PC-3 (cell line): ENCODE measurements around the gene EFCAB6. TPM values are rescaled to one million over a fixed set of nuclear protein-coding genes. Genes with fewer than 3 reads are reported as not detected.

Experiments used
- ATAC-seq: fragments of 200-7000 bp; cut with Tn5 transposase; 2 replicates; pipeline ENCODE4 v1.9.1; 2020; ENCODE audit warnings: mild to moderate bottlenecking, moderate library complexity
- BruUV-seq: library from RNA; stranded (reverse); fragments of 400-500 nt; replicated peaks from 2 replicates; lab custom pipeline; 2021; lab: Mats Ljungman, UMichigan
- CTCF ChIA-PET: fragments of 300-600 bp; sonication (Branson Sonifier 250); formaldehyde crosslinking; loops from one replicate; lab custom pipeline; 2022; ENCODE audit warnings: antibody characterized with exemption; lab: Charles Lee
- POLR2A ChIA-PET: fragments of 300-600 bp; sonication (Branson Sonifier 250); formaldehyde crosslinking; loops from one replicate; lab custom pipeline; 2022; ENCODE audit warnings: antibody characterized with exemption; ENCODE audit not compliant: unreplicated experiment; lab: Charles Lee
- DNase-seq: peaks from one replicate; pipeline ENCODE4 v3.0.0-alpha.2; 2015
- H2AFZ ChIP-seq: fragments of 300-600 bp; sonication (generic); 2 replicates; pipeline ENCODE4 v1.6.0; 2016; ENCODE audit warnings: antibody characterized with exemption, low read length
- H3F3A ChIP-seq: fragments of 300-600 bp; sonication (generic); one replicate; pipeline ENCODE4 v1.6.0; 2017; ENCODE audit warnings: antibody characterized with exemption, low read length, control low read depth, mild to moderate bottlenecking; ENCODE audit not compliant: unreplicated experiment
- H3K27ac ChIP-seq: fragments of 300-600 bp; sonication (generic); 2 replicates; pipeline ENCODE4 v1.5.1; 2016; ENCODE audit warnings: mild to moderate bottlenecking, low read length
- H3K27me3 ChIP-seq: fragments of 300-600 bp; sonication (generic); 2 replicates; pipeline ENCODE4 v1.6.1; 2016; ENCODE audit warnings: low read length, mixed read lengths
- H3K36me3 ChIP-seq: fragments of 300-600 bp; sonication (generic); 2 replicates; pipeline ENCODE4 v1.6.1; 2016; ENCODE audit warnings: low read depth, mixed run types, low read length, mixed read lengths
- H3K4me1 ChIP-seq: fragments of 300-600 bp; sonication (generic); 2 replicates; pipeline ENCODE4 v1.5.1; 2016; ENCODE audit warnings: low read length; ENCODE audit not compliant: insufficient read depth
- H3K4me2 ChIP-seq: fragments of 300-600 bp; sonication (generic); 2 replicates; pipeline ENCODE4 v1.6.0; 2016; ENCODE audit warnings: low read length
- H3K4me3 ChIP-seq: fragments of 300-600 bp; sonication (generic); 2 replicates; pipeline ENCODE4 v1.5.1; 2016; ENCODE audit warnings: mild to moderate bottlenecking, low read length, mixed read lengths
- H3K79me2 ChIP-seq: fragments of 300-600 bp; sonication (generic); 2 replicates; pipeline ENCODE4 v1.6.1; 2017; ENCODE audit warnings: low read length, mixed read lengths
- H3K9ac ChIP-seq: fragments of 300-600 bp; sonication (generic); 2 replicates; pipeline ENCODE4 v1.6.0; 2016; ENCODE audit warnings: mild to moderate bottlenecking, low read length
- H3K9me2 ChIP-seq: fragments of 300-600 bp; sonication (generic); replicated peaks from 2 replicates; pipeline ENCODE4 v1.6.1; 2016; ENCODE audit warnings: mixed run types, low read length, mixed read lengths
- H3K9me3 ChIP-seq: fragments of 300-600 bp; sonication (generic); 2 replicates; pipeline ENCODE4 v1.6.1; 2016; ENCODE audit warnings: low read length, mixed read lengths
- H4K20me1 ChIP-seq: fragments of 300-600 bp; sonication (generic); 2 replicates; pipeline ENCODE4 v1.6.1; 2016; ENCODE audit warnings: low read length, mixed read lengths
- EZH2 ChIP-seq: fragments of 300-600 bp; sonication (generic); IDR thresholded peaks from one replicate; pipeline ENCODE4 v1.6.1; 2017; ENCODE audit warnings: antibody characterized with exemption, mild to moderate bottlenecking, low read length; ENCODE audit not compliant: unreplicated experiment
- EZH2phosphoT487 ChIP-seq: fragments of 300-600 bp; sonication (generic); IDR thresholded peaks from 2 replicates; pipeline ENCODE4 v1.6.1; 2018; ENCODE audit warnings: mild to moderate bottlenecking, antibody characterized with exemption, low read length, borderline replicate concordance
- intact Hi-C: fragments of 100-400 bp; cut with micrococcal nuclease; formaldehyde crosslinking; loops from 2 replicates; pipeline ENCODE4 v1.9.0; 2023
- total RNA-seq: library from RNA; depleted of rRNA; stranded (reverse); fragments of >200 nt; gene quantifications from 2 replicates; pipeline ENCODE4 v1.2.3, GENCODE V29; 2014
- TF ChIP-seq, protein P1 (sequence below): fragments of 300-600 bp; sonication (generic); conservative IDR thresholded peaks from 2 replicates; pipeline ENCODE4 v1.5.1; 2017; ENCODE audit warnings: antibody characterized with exemption, low read depth, mild to moderate bottlenecking, low read length

EFCAB6 gene
- total RNA-seq, 1 experiment from 2014 or later = 0.07 TPM

DNA sequence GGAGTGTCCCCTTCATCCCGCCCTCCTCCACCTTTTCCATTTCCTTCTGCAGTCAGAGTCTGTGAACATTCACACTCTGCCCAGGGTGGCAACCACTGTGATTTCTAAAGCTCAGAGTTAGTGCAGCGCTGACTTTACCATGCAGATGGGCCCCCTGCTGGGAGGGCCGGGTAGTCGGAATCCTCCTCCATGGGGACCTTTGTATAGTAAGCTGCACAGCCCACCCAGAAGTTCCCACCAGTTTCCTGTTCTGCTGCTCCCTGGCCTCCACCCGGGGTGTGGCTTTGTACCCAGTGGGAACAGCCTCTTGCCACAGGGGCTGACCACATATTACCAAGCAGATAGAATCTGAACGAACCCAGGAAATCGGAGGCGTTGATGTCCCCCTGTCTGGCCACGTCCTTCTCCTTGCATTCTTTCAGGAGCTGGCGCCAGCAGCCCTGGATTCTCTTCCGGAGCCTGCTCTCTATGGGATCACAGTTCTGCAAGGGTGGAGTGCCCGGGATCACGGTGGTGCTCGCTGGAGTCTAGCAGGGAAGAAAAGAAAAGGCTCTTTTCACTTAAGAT is 275.0 kb downstream of the EFCAB6 start:
- CTCF ChIA-PET = interaction anchor here (0.5 to 0.6 kb wide), 2 partner anchors 95 to 289 kb away, joined by 3 to 4 read pairs; no protein-coding TSS in a partner anchor
- Histone ChIP-seq H2AFZ (no peak overlapping the region), H3K79me2 (no peaks in the 10 kb centered on the region), H3K9me3 (no peaks in the 10 kb centered on the region), H3K9ac (no peak overlapping the region), H3K9me2 (no peaks in the 10 kb centered on the region), H3K27ac (no peak overlapping the region), H3F3A (no peaks in the 10 kb centered on the region), H3K4me2 (no peak overlapping the region), H3K27me3 (peaks cover 22% of the 10 kb centered on the region; the same call in 1 of the 2 replicates), H3K4me1 (no peaks in the 10 kb centered on the region), H3K36me3 (no peaks in the 10 kb centered on the region), H3K4me3 (no peak overlapping the region), H4K20me1 (no peaks in the 10 kb centered on the region)
- BruUV-seq = no TSS peak
- intact Hi-C loops = no loop called here
- ATAC-seq = peak; percentile 51; the same call in 1 of the 2 replicates
- TF ChIP-seq EZH2phosphoT487 = no peak
- TF ChIP-seq, protein P1, sequence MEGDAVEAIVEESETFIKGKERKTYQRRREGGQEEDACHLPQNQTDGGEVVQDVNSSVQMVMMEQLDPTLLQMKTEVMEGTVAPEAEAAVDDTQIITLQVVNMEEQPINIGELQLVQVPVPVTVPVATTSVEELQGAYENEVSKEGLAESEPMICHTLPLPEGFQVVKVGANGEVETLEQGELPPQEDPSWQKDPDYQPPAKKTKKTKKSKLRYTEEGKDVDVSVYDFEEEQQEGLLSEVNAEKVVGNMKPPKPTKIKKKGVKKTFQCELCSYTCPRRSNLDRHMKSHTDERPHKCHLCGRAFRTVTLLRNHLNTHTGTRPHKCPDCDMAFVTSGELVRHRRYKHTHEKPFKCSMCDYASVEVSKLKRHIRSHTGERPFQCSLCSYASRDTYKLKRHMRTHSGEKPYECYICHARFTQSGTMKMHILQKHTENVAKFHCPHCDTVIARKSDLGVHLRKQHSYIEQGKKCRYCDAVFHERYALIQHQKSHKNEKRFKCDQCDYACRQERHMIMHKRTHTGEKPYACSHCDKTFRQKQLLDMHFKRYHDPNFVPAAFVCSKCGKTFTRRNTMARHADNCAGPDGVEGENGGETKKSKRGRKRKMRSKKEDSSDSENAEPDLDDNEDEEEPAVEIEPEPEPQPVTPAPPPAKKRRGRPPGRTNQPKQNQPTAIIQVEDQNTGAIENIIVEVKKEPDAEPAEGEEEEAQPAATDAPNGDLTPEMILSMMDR = peak; percentile 60
- DNase-seq = peak; percentile 39
- POLR2A ChIA-PET = no interaction called here

DNA sequence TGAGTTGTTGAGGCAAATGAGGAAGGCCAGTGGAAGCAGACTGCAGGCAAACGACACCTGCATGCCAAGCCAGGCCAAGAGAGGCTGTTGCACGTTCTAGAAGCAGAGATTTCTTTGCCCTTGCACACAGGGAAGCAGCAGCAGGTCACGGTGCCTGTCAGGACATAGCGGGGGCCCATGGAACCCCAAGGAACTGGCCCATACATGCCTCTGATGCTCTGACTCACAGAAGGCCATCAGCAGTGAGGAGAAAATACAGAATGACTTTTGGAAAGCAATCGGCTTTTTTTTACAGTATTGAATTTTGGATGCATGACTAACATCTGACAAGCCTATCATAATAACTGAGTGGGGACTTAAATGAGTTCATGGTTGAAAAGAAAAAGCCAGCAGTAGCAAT is 276.4 kb downstream of the EFCAB6 start:
- H3K27me3 ChIP-seq = peaks cover 12% of the 10 kb centered on the region; the same call in 1 of the 2 replicates
- POLR2A ChIA-PET = no interaction called here
- H3K27ac ChIP-seq = no peak overlapping the region
- intact Hi-C loops = no loop called here
- H3F3A ChIP-seq = no peaks in the 10 kb centered on the region
- no peaks in the 10 kb centered on the region for H3K4me1 ChIP-seq
- H2AFZ ChIP-seq = no peak overlapping the region
- TF ChIP-seq, protein P1 = no peak
- TF ChIP-seq EZH2 (no peak), EZH2phosphoT487 (no peak)
- no peaks in the 10 kb centered on the region for H4K20me1 ChIP-seq
- ATAC-seq (no peak), DNase-seq (no peak)
- no peaks in the 10 kb centered on the region for H3K9me3 ChIP-seq
- H3K36me3 ChIP-seq = no peaks in the 10 kb centered on the region
- no peaks in the 10 kb centered on the region for H3K9me2 ChIP-seq
- H3K4me3 ChIP-seq = no peak overlapping the region
- no TSS peak for BruUV-seq
- H3K4me2 ChIP-seq = no peak overlapping the region
- no peak overlapping the region for H3K9ac ChIP-seq
- CTCF ChIA-PET = no interaction called here
- H3K79me2 ChIP-seq = no peaks in the 10 kb centered on the region

DNA sequence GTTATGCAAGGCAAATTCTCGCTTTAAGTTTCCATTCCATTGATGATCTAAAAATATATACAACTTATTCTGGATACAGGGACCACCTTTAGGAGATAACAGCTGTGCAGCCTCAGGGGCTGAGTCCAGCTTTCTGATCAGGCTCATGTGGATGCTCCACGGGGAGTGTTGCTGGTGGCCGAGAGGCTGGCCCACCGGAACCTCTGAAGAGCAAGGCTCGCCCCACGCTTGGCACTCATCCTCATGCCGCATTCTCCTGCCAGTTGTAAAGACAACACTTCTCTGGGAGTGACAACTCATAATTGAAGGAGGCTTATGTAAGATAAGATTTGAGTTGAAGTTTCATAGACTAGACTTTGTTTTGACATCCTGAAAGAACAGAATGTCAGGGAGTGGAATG is 276.8 kb downstream of the EFCAB6 start:
- intact Hi-C loops = no loop called here

More for the DNA sequence above, 276.8 kb downstream of the EFCAB6 start:
- ChIA-PET POLR2A (no interaction called here), CTCF (no interaction called here)
- Histone ChIP-seq H3K4me1 (no peaks in the 10 kb centered on the region), H3K4me3 (no peak overlapping the region), H3K27ac (no peak overlapping the region), H3K9me3 (no peaks in the 10 kb centered on the region), H3K36me3 (no peaks in the 10 kb centered on the region), H4K20me1 (no peaks in the 10 kb centered on the region), H2AFZ (no peak overlapping the region), H3K9ac (no peak overlapping the region), H3K79me2 (no peaks in the 10 kb centered on the region), H3K4me2 (no peak overlapping the region), H3F3A (no peaks in the 10 kb centered on the region), H3K9me2 (no peaks in the 10 kb centered on the region), H3K27me3 (peaks cover 12% of the 10 kb centered on the region; the same call in 1 of the 2 replicates)
- ATAC-seq (no peak), DNase-seq (no peak)
- TF ChIP-seq, protein P1 = no peak
- TF ChIP-seq EZH2phosphoT487 = no peak
- TF ChIP-seq EZH2 = no peak
- BruUV-seq = no TSS peak
